ENCODE results near the gene RBSN.

GRCh38 chr3:15033103-15033502 is 65.8 kb downstream of the RBSN start:
- TF ChIP-seq PRDM1 (tag by site-specific recombination; IDR thresholded peaks at IDR 0.05): no peak
- TF ChIP-seq, protein P1, sequence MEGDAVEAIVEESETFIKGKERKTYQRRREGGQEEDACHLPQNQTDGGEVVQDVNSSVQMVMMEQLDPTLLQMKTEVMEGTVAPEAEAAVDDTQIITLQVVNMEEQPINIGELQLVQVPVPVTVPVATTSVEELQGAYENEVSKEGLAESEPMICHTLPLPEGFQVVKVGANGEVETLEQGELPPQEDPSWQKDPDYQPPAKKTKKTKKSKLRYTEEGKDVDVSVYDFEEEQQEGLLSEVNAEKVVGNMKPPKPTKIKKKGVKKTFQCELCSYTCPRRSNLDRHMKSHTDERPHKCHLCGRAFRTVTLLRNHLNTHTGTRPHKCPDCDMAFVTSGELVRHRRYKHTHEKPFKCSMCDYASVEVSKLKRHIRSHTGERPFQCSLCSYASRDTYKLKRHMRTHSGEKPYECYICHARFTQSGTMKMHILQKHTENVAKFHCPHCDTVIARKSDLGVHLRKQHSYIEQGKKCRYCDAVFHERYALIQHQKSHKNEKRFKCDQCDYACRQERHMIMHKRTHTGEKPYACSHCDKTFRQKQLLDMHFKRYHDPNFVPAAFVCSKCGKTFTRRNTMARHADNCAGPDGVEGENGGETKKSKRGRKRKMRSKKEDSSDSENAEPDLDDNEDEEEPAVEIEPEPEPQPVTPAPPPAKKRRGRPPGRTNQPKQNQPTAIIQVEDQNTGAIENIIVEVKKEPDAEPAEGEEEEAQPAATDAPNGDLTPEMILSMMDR (tag by site-specific recombination; IDR thresholded peaks at IDR 0.05): no peak
- no peak for TF ChIP-seq ZSCAN18 (tag by site-specific recombination; IDR thresholded peaks at IDR 0.05)
- no peak for TF ChIP-seq HOXA7 (CRISPR knock-in tag; IDR thresholded peaks at IDR 0.05; ENCODE audit: borderline replicate concordance)

Measured in HEK293 (cell line).